ENCODE data around the gene DIRAS1.

GRCh38 chr19:2754659-2755447 is 33.7 kb upstream of the DIRAS1 start:
- no peak for TF ChIP-seq CTCF (IDR thresholded peaks at IDR 0.05; ENCODE audit: low read depth, low read length, missing input control)
- no peak for TF ChIP-seq JUND (IDR thresholded peaks at IDR 0.05)
- TF ChIP-seq RAD21 (IDR thresholded peaks at IDR 0.05) = no peak
- TF ChIP-seq REST (IDR thresholded peaks at IDR 0.05) = no peak
- no peak for TF ChIP-seq HNF4G (IDR thresholded peaks at IDR 0.05)
- TF ChIP-seq FOXA2 (IDR thresholded peaks at IDR 0.05) = no peak
- no peak for TF ChIP-seq SP1 (IDR thresholded peaks at IDR 0.05)
- TF ChIP-seq YY1 (IDR thresholded peaks at IDR 0.05) = no peak
- no peak for TF ChIP-seq TAF1 (conservative IDR thresholded peaks at IDR 0.05)

All from liver (tissue), 3 donors.